MCF 10A (cell line): ENCODE results near the gene RPL7L1. TPM values are rescaled to one million over a fixed set of nuclear protein-coding genes. Genes with fewer than 3 reads are reported as not detected.

ENCODE experiments used
- BruUV-seq: library from RNA; stranded (reverse); fragments of 400-500 nt; replicated peaks from 2 replicates; lab custom pipeline; 2021; lab: Mats Ljungman, UMichigan
- CTCF ChIA-PET: fragments of 300-600 bp; sonication (Branson Sonifier 250); formaldehyde crosslinking; extraction: SDS; loops from one replicate; lab custom pipeline; 2021; ENCODE audit warnings: antibody characterized with exemption, inconsistent platforms; lab: Yijun Ruan, JAX
- POLR2A ChIA-PET: fragments of 300-600, 350-650 bp; sonication (Branson Sonifier 250); formaldehyde crosslinking; extraction: SDS; loops from one replicate; lab custom pipeline; 2020; ENCODE audit warnings: antibody characterized with exemption, inconsistent platforms; lab: Yijun Ruan, JAX
- DNase-seq: peaks from one replicate; pipeline ENCODE4 v3.0.0-alpha.2; 2018; ENCODE audit not compliant: unreplicated experiment
- H3K27ac Mint-ChIP-seq: one replicate; pipeline ENCODE4 v1.8.0; 2022; ENCODE audit warnings: mild to moderate bottlenecking, low read depth, mixed read lengths; ENCODE audit not compliant: unreplicated experiment
- H3K27me3 Mint-ChIP-seq: one replicate; pipeline ENCODE4 v1.8.0; 2022; ENCODE audit warnings: mixed read lengths; ENCODE audit not compliant: insufficient read depth, unreplicated experiment
- H3K36me3 Mint-ChIP-seq: one replicate; pipeline ENCODE4 v1.8.0; 2022; ENCODE audit warnings: mild to moderate bottlenecking, moderate library complexity, mixed read lengths; ENCODE audit not compliant: insufficient read depth, unreplicated experiment
- H3K4me1 Mint-ChIP-seq: one replicate; pipeline ENCODE4 v1.8.0; 2022; ENCODE audit warnings: mixed read lengths; ENCODE audit not compliant: insufficient read depth, unreplicated experiment
- H3K4me3 Mint-ChIP-seq: one replicate; pipeline ENCODE4 v1.8.0; 2022; ENCODE audit warnings: mild to moderate bottlenecking, moderate library complexity, mixed read lengths; ENCODE audit not compliant: unreplicated experiment
- H3K9me3 Mint-ChIP-seq: one replicate; pipeline ENCODE4 v1.8.0; 2022; ENCODE audit warnings: mixed read lengths; ENCODE audit not compliant: unreplicated experiment
- CTCF ChIP-seq: fragments of 200-600 bp; IDR thresholded peaks from one replicate; pipeline ENCODE4 v1.8.0; 2022; ENCODE audit warnings: antibody characterized with exemption, mild to moderate bottlenecking; ENCODE audit not compliant: unreplicated experiment
- intact Hi-C: fragments of 100-400 bp; cut with micrococcal nuclease; formaldehyde crosslinking; loops from 2 replicates; pipeline ENCODE4 v1.14.1; 2022
- total RNA-seq: library from RNA; stranded (reverse); gene quantifications from 2 replicates; pipeline ENCODE4 v1.2.3, GENCODE V29; 2022

Gene RPL7L1
- total RNA-seq, 1 experiment from 2014 or later = 121 TPM

GRCh38 chr6:42841844-42842584 is 37.4 kb upstream of the RPL7L1 start:
- no peak for DNase-seq
- Mint-ChIP-seq H3K27me3 (no peaks in the 10 kb centered on the region), H3K4me3 (no peak overlapping the region), H3K9me3 (no peaks in the 10 kb centered on the region), H3K27ac (no peak overlapping the region), H3K4me1 (no peaks in the 10 kb centered on the region), H3K36me3 (peaks cover 22% of the 10 kb centered on the region)
- BruUV-seq = no TSS peak
- CTCF ChIA-PET = interaction anchor here (1.3 kb wide), 1 partner anchor 12 kb away, joined by 3 read pairs; no protein-coding TSS in a partner anchor
- no peak for TF ChIP-seq CTCF
- intact Hi-C loops = no loop called here
- POLR2A ChIA-PET = interaction anchor here (1.0 kb wide), 1 partner anchor 57 kb away, joined by 5 read pairs; no protein-coding TSS in a partner anchor

- POLR2A ChIA-PET = no interaction called here
- CTCF ChIA-PET = interaction anchor here (0.7 to 1.1 kb wide), 5 partner anchors 23 to 408 kb away, joined by 3 to 4 read pairs (median 3); no protein-coding TSS in a partner anchor
- no peaks in the 10 kb centered on the region for H3K27me3 Mint-ChIP-seq
Measured at GRCh38 chr6:42845327-42845694, 34.1 kb upstream of the RPL7L1 start.

DNA sequence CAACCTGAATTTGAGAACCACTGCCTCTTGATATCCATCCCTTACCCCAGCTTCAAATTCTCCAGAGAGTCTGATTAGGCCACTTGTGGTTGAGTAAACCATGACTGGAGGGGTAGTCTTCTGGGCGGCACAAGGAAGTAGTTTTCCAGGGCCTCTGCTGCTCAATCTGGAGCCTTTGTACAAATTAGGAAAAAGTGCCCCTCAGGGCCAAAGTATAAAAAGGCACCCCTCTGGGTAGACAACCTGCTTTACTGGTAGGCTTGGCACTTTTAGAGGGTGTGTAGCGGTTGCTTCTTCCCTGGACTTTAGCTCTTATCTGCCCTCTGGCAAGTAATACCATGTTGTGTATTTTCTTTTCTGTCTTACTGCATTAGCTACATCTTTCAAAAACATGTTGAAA is 32.9 kb upstream of the RPL7L1 start:
- DNase-seq = no peak
- POLR2A ChIA-PET = interaction anchor here (1.5 kb wide), 1 partner anchor 33 kb away, joined by 3 read pairs; the partner anchor contains the start of gene RPL7L1
- no peak overlapping the region for H3K27ac Mint-ChIP-seq

More at GRCh38 chr6:42845327-42845694, 34.1 kb upstream of the RPL7L1 start:
- no peaks in the 10 kb centered on the region for H3K4me1 Mint-ChIP-seq
- TF ChIP-seq CTCF = no peak
- intact Hi-C loops = no loop called here
- BruUV-seq = no TSS peak
- no peak for DNase-seq
- H3K4me3 Mint-ChIP-seq = no peak overlapping the region
- peaks cover 29% of the 10 kb centered on the region for H3K36me3 Mint-ChIP-seq
- no peaks in the 10 kb centered on the region for H3K9me3 Mint-ChIP-seq
- no peak overlapping the region for H3K27ac Mint-ChIP-seq

More for the DNA sequence above, 32.9 kb upstream of the RPL7L1 start:
- TF ChIP-seq CTCF = no peak
- Mint-ChIP-seq H3K4me3 (no peak overlapping the region), H3K9me3 (no peaks in the 10 kb centered on the region), H3K4me1 (no peaks in the 10 kb centered on the region), H3K36me3 (peaks cover 26% of the 10 kb centered on the region), H3K27me3 (no peaks in the 10 kb centered on the region)
- no TSS peak for BruUV-seq
- intact Hi-C loops = no loop called here
- CTCF ChIA-PET = no interaction called here
